ENCODE data around the gene MLLT3. TPM values are rescaled to one million over a fixed set of nuclear protein-coding genes. Genes with fewer than 3 reads are reported as not detected.

MLLT3 gene
- total RNA-seq, 2 experiments from 2014 or later, result 42.5 to 49.2 TPM

DNA sequence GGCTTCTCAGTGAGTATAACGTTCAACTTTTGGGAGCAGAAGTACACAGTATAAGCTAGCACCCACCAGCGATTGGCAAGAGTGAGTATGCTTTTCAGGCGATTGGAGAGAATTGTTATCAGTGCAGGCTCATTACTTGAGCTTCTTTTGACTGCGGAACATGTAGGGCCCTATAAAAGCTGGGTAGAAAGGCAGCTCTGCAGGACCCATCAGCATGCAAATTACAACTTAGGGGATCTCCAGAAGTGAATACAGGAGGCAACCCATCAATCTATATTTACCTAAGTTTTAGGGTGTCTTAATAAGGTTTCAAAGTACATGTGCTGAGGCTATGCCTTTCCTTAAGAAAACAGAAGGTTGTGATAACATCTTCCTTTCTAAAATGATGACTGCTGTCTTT, 225.0 kb downstream of the MLLT3 start:
- intact Hi-C loops (cut with DNase I, micrococcal nuclease), result no loop called here
- CTCF ChIA-PET, result interaction anchor here (1.4 kb wide), 1 partner anchor 14 kb away, joined by 4 read pairs; no protein-coding TSS in a partner anchor
- Mint-ChIP-seq H3K4me3 (no peak overlapping the region), H3K4me1 (peaks cover 49% of the 10 kb centered on the region), H3K9me3 (ENCODE audit: low read depth) (no peaks in the 10 kb centered on the region), H3K27me3 (no peaks in the 10 kb centered on the region), H3K36me3 (ENCODE audit: low read depth) (peaks cover 10% of the 10 kb centered on the region), H3K27ac (no peak overlapping the region)
- ATAC-seq, result no peak
- DNase-seq, result no peak
- POLR2A ChIA-PET, result no interaction called here

DNA sequence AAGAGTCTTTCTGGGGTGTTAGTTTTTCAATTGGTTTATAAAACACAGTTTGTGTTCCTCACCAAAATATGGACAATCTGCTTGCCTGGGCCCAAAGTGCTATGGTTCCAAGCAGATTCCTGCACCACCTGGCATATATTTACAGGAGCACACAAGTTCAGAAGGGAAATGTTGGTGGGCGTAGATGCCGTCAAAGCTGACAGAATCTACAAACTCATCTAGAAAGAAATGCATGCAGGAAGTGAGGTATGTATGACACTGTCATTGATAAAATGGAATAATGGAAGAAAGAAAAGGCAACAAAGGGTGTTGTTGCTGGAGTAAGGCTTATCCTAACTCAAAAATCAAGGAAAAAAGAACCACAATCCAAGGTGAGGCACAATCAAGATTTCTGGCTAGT, 225.8 kb downstream of the MLLT3 start:
- ChIA-PET POLR2A (no interaction called here), CTCF (interaction anchor here (0.8 to 1.4 kb wide), 2 partner anchors 14 to 538 kb away, joined by 4 read pairs; no protein-coding TSS in a partner anchor)
- intact Hi-C loops (cut with DNase I, micrococcal nuclease), result no loop called here
- peaks cover 6% of the 10 kb centered on the region for H3K36me3 Mint-ChIP-seq (ENCODE audit: low read depth)
- H3K4me1 Mint-ChIP-seq, result peaks cover 43% of the 10 kb centered on the region
- DNase-seq, result peak; percentile 43
- H3K4me3 Mint-ChIP-seq, result peak overlapping the region; percentile 17
- H3K27me3 Mint-ChIP-seq, result no peaks in the 10 kb centered on the region
- H3K27ac Mint-ChIP-seq, result peak overlapping the region; percentile 69
- peak; percentile 44 for ATAC-seq
- no peaks in the 10 kb centered on the region for H3K9me3 Mint-ChIP-seq (ENCODE audit: low read depth)

DNA sequence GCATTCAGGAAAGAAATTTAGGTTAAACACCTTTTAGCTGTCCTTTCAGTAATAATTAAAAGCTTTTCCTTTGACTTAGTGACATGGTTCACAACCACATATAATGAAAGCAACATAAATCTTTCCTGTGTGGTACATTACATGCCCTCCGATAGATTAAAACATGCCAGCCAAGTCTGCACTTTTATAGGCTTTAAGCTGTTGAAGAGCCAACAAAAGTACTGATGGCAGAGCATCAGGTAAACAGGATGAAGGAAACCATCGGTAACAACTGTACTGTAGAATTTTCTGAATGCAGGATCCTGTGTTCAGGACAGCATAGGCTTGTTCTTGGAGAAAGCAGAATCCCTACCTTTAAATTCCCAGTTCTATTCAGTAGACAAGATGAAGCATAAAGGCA, 226.6 kb downstream of the MLLT3 start:
- ChIA-PET CTCF (interaction anchor here (0.6 to 1.4 kb wide), 6 partner anchors 13 to 539 kb away, joined by 3 to 4 read pairs (median 4); no protein-coding TSS in a partner anchor), POLR2A (no interaction called here)
- ATAC-seq, result no peak
- Mint-ChIP-seq H3K9me3 (ENCODE audit: low read depth) (no peaks in the 10 kb centered on the region), H3K36me3 (ENCODE audit: low read depth) (peaks cover 3% of the 10 kb centered on the region), H3K27me3 (no peaks in the 10 kb centered on the region), H3K27ac (peak overlapping the region; percentile 74), H3K4me1 (peaks cover 43% of the 10 kb centered on the region), H3K4me3 (no peak overlapping the region)
- intact Hi-C loops (cut with DNase I, micrococcal nuclease), result no loop called here
- DNase-seq, result no peak

DNA sequence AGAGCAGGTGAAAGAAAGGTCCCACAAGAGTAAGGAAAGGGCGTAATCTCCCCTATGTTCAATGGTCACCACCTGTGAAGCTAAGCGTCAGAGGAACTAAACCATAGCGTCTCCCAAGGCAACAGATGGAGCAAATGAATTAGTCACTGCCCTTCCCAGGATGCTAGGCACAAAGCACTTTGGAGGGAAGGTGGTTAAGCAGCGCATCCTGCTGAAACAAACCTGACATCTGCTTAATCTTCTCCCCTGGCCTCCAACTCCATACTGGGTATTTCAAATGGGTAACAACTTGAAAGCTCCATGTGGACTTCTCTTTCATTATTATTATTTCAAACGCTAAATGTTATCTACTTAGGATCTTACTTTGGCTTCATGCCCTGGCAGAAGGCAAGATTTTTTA, 227.3 kb downstream of the MLLT3 start:
- intact Hi-C loops (cut with DNase I, micrococcal nuclease), result no loop called here
- ChIA-PET CTCF (interaction anchor here (1.0 to 1.2 kb wide), 3 partner anchors 19 to 468 kb away, joined by 3 to 4 read pairs (median 3); no protein-coding TSS in a partner anchor), POLR2A (no interaction called here)
- Mint-ChIP-seq H3K4me1 (peaks cover 42% of the 10 kb centered on the region), H3K4me3 (no peak overlapping the region), H3K27ac (no peak overlapping the region), H3K9me3 (ENCODE audit: low read depth) (no peaks in the 10 kb centered on the region), H3K27me3 (no peaks in the 10 kb centered on the region), H3K36me3 (ENCODE audit: low read depth) (peaks cover 5% of the 10 kb centered on the region)
- no peak for ATAC-seq
- DNase-seq, result no peak

DNA sequence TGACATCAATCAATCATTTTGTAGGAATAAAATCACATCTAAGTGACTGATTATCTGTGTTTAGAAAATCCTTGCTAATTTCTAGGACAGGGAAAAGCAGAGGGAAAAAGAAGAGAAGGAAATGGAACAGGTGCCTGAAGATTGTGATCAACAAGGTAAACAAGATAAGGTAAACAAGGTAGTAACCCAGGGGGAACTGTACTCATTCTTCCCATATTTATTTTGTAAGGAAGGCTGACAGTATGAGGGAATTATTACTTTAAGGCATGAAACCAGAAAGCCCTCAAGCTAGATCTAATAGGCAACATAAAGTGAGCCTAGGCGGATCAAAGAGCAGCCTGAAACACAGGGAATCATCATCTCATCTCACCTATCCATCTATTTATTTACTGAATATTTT, 231.1 kb downstream of the MLLT3 start:
- POLR2A ChIA-PET, result no interaction called here
- intact Hi-C loops (cut with DNase I, micrococcal nuclease), result no loop called here
- Mint-ChIP-seq H3K27ac (no peak overlapping the region), H3K9me3 (ENCODE audit: low read depth) (peaks cover 2% of the 10 kb centered on the region), H3K27me3 (no peaks in the 10 kb centered on the region), H3K4me3 (no peak overlapping the region), H3K36me3 (ENCODE audit: low read depth) (peaks cover 7% of the 10 kb centered on the region), H3K4me1 (peaks cover 8% of the 10 kb centered on the region)
- ATAC-seq (no peak), DNase-seq (no peak)
- CTCF ChIA-PET, result interaction anchor here (1.1 to 2.0 kb wide), 2 partner anchors 9 to 11 kb away, joined by 4 to 6 read pairs; no protein-coding TSS in a partner anchor

DNA sequence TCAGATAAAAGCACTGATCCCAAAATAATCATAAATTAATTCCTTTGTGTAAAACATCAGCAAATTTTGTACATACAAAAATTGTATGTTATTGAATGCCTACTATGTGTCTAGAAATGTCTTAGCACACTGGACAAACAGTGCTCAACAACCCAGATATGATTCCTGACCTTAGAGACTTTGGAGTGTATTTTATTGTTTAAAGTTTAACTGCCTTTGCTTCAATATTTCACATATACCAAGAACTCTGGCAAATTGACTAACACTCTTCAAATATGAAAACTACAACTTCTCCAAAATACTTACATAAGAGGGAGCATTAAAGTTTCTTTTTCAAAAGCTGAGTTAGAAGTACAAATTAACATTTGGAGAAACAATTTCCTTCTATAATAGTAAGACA, 231.9 kb downstream of the MLLT3 start:
- DNase-seq, result no peak
- Mint-ChIP-seq H3K4me1 (peaks cover under 1% of the 10 kb centered on the region), H3K27me3 (no peaks in the 10 kb centered on the region), H3K27ac (no peak overlapping the region), H3K9me3 (ENCODE audit: low read depth) (peaks cover 2% of the 10 kb centered on the region), H3K4me3 (no peak overlapping the region), H3K36me3 (ENCODE audit: low read depth) (peaks cover 11% of the 10 kb centered on the region)
- ChIA-PET CTCF (no interaction called here), POLR2A (no interaction called here)
- no peak for ATAC-seq
- intact Hi-C loops (cut with DNase I, micrococcal nuclease), result no loop called here

DNA sequence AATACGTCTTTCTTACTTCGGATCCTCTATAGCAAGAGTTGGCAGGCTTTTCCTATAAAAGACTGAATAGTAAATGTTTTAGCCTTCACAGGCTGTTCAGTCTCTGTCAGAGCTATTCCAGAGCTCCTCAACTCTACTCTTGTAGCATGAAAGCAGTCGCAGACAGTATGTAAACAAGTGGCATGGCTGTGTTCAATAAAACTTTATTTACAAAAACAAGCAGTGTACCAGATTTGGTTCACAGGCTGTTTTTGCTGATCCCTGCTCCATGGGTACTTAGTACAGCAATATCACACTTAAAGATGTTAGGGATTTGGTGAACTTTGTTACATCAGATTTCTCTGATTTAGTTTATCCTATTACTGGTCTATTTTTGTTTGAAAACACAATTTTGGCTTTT, 235.2 kb downstream of the MLLT3 start:
- Mint-ChIP-seq H3K27ac (no peak overlapping the region), H3K27me3 (no peaks in the 10 kb centered on the region), H3K4me1 (peaks cover 17% of the 10 kb centered on the region), H3K4me3 (no peak overlapping the region), H3K36me3 (ENCODE audit: low read depth) (peaks cover 11% of the 10 kb centered on the region), H3K9me3 (ENCODE audit: low read depth) (peaks cover 2% of the 10 kb centered on the region)
- DNase-seq (no peak), ATAC-seq (no peak)
- intact Hi-C loops (cut with DNase I, micrococcal nuclease), result no loop called here
- POLR2A ChIA-PET, result no interaction called here
- CTCF ChIA-PET, result no interaction called here

DNA sequence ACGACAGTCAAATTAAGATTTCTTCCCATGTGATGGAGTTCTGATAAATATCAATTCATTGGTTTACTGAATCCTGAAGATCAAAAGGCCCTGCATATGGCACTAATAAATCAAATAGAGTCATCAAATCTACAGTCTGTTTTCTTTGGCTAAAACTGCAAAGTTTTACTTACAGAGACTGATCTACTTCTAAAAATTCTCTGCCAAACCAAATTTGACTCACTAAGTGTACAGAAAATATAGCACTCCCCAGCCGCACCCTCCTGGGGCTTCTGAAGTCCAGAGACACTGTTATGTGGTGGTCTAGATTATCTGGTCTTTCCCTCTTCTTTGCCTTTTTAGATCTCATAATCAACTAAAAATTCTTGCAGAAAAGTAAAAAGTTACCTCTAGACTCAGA, 237.7 kb downstream of the MLLT3 start:
- intact Hi-C loops (cut with DNase I, micrococcal nuclease), result no loop called here
- Mint-ChIP-seq H3K27ac (no peak overlapping the region), H3K36me3 (ENCODE audit: low read depth) (peaks cover 7% of the 10 kb centered on the region), H3K4me1 (peaks cover 26% of the 10 kb centered on the region), H3K4me3 (no peak overlapping the region), H3K9me3 (ENCODE audit: low read depth) (peaks cover 2% of the 10 kb centered on the region), H3K27me3 (no peaks in the 10 kb centered on the region)
- ATAC-seq, result no peak
- no peak for DNase-seq
- POLR2A ChIA-PET, result no interaction called here
- CTCF ChIA-PET, result no interaction called here

DNA sequence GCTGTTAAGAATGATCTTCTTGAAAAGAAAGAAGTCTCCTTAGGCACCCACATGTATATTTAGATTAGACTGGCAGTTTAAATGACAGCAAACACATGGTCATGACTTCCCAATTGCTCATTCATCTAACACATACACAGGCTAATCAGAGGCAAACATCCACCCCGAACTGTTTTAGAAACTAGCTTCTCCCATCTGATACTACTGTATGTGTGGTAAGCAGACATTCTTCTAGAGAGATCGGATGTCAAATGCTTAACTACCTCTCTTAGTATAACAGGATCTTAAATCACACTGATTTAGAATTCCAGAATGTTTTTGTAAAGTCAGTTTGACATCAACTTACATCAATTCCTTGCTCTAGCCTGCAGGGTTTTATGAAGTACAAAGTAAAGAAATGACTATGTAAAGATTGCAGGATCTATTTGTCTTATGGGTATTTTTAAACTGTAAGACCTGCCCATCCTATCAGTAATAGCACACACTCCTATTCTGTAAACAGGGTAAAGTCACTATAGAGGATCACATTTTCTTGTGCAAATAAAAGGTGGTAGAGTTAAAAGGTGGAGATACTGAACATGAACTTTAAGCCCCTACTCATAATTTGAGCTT, 239.7 kb downstream of the MLLT3 start:
- Mint-ChIP-seq H3K27ac (no peak overlapping the region), H3K27me3 (no peaks in the 10 kb centered on the region), H3K36me3 (ENCODE audit: low read depth) (peaks cover 3% of the 10 kb centered on the region), H3K4me1 (peaks cover 36% of the 10 kb centered on the region), H3K9me3 (ENCODE audit: low read depth) (no peaks in the 10 kb centered on the region), H3K4me3 (no peak overlapping the region)
- ATAC-seq, result peak; percentile 64
- ChIA-PET CTCF (interaction anchor here (1.1 to 3.1 kb wide), 4 partner anchors 10 to 24 kb away, joined by 3 to 7 read pairs (median 5); no protein-coding TSS in a partner anchor), POLR2A (interaction anchor here (0.7 kb wide), 2 partner anchors 53 to 764 kb away, joined by 3 read pairs; no protein-coding TSS in a partner anchor)
- DNase-seq, result no peak
- intact Hi-C loops (cut with DNase I, micrococcal nuclease), result no loop called here

DNA sequence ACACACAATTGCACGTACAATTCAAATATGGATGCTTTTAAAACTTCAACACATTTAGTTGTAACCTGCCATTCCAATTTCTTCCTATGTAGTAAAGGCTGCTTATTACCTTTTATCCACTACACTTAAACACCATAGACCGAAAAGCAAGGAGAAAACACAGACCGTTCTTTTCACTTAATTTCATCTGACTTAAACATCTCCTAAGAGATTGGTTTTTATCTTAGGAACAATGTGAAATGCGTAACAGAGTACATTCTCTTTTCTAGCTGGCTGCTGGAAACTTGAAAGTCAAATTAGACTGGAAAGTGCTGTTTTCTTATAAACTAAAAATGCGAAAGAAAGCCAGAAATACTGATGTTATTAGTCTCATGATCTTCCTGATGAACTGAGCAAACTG, 241.8 kb downstream of the MLLT3 start:
- Mint-ChIP-seq H3K36me3 (ENCODE audit: low read depth) (peaks cover 3% of the 10 kb centered on the region), H3K27ac (no peak overlapping the region), H3K4me3 (no peak overlapping the region), H3K4me1 (peaks cover 49% of the 10 kb centered on the region), H3K9me3 (ENCODE audit: low read depth) (no peaks in the 10 kb centered on the region), H3K27me3 (no peaks in the 10 kb centered on the region)
- intact Hi-C loops (cut with DNase I, micrococcal nuclease), result no loop called here
- ATAC-seq (no peak), DNase-seq (no peak)
- ChIA-PET POLR2A (no interaction called here), CTCF (interaction anchor here (1.1 to 3.1 kb wide), 2 partner anchors 11 to 22 kb away, joined by 4 to 7 read pairs; no protein-coding TSS in a partner anchor)

DNA sequence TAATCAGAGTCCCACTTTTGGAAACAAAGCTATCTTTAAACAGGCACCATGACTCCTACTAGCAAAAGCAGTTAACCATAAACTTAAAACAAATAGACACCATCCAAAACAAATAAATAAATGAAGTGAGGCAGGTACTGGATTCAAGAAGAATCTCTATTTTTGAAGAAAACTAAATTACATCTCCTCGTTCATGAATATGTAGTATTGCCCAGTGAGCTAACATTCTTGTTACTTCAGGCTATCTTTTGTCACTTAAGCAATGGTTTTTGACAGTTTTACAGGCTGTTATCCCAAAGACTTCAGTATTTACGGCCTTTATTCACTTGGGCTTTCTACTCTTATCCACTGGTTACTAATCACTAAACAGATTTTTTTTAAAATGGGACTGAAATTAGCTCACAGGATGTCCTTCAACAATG, 242.5 kb downstream of the MLLT3 start:
- POLR2A ChIA-PET, result interaction anchor here (0.6 kb wide), 1 partner anchor 18 kb away, joined by 3 read pairs; no protein-coding TSS in a partner anchor
- peaks cover 3% of the 10 kb centered on the region for H3K36me3 Mint-ChIP-seq (ENCODE audit: low read depth)
- no peaks in the 10 kb centered on the region for H3K9me3 Mint-ChIP-seq (ENCODE audit: low read depth)
- ATAC-seq (no peak), DNase-seq (no peak)
- no peaks in the 10 kb centered on the region for H3K27me3 Mint-ChIP-seq
- H3K4me1 Mint-ChIP-seq, result peaks cover 49% of the 10 kb centered on the region
- H3K4me3 Mint-ChIP-seq, result no peak overlapping the region
- H3K27ac Mint-ChIP-seq, result no peak overlapping the region
- CTCF ChIA-PET, result interaction anchor here (0.6 to 3.1 kb wide), 3 partner anchors 12 to 35 kb away, joined by 4 to 7 read pairs (median 4); no protein-coding TSS in a partner anchor
- intact Hi-C loops (cut with DNase I, micrococcal nuclease), result no loop called here

DNA sequence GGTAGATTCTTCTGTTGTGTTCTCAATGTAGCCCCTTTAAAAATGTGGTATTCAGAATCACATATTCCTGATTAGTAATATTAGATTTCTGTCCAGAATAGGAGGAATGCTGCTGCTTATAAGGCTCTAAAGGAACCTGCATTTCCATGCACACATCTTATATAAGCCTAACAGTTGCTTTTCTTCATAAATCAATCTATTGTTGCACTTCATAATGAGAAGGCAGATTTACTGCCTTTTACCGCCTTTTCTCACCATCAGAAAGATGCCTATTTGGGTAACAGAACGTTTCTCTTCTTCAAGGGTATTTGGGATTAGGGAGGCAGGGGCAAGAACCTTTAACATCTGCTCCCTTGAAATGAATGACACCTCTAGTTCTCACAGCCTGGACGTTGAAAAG, 243.4 kb downstream of the MLLT3 start:
- Mint-ChIP-seq H3K27me3 (no peaks in the 10 kb centered on the region), H3K4me3 (no peak overlapping the region), H3K4me1 (peaks cover 54% of the 10 kb centered on the region), H3K36me3 (ENCODE audit: low read depth) (peaks cover 3% of the 10 kb centered on the region), H3K27ac (no peak overlapping the region), H3K9me3 (ENCODE audit: low read depth) (no peaks in the 10 kb centered on the region)
- intact Hi-C loops (cut with DNase I, micrococcal nuclease), result no loop called here
- ChIA-PET CTCF (interaction anchor here (1.5 kb wide), 1 partner anchor 246 kb away, joined by 3 read pairs; no protein-coding TSS in a partner anchor), POLR2A (no interaction called here)
- DNase-seq (no peak), ATAC-seq (no peak)

Data from activated CD4-positive, alpha-beta T cell treated with anti-CD3 and anti-CD28 coated beads for 36 hours (primary cell).